Activated naive CD4-positive, alpha-beta T cell (primary cell): Measurements from ENCODE around the gene PRAMEF26.
"Not testable (repeated sequence)": the region's sequence is repeated elsewhere in the genome, so short reads cannot be mapped to it uniquely, and the experiment has no call there.

Experiments
- DNase-seq, 4 experiments: peaks; one replicate each; lab custom pipeline; 2025; lab: John Stamatoyannopoulos, UW

Gene PRAMEF26

DNA sequence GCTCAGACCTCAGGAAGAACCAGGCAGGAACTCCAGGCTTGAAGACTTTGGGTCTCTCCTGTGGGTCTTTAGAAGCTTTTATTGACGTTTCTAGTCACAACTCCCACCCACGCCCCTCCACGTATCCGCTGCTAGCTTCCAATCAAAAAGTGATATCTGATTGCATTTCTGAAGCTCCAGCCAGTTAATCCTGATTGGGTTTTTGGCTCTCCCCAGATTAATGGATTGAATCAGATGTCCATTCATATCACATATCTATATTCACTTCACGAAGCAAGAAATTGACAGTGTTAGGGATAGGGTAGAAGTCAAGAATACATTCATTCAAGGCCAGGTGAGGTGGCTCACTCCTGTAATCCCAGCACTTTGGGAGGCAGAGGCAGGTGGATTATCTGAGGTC, at the start of gene PRAMEF26:
TSS of gene PRAMEF26 (minus strand) at position 101 of the 400 bp plus-strand sequence. CDS start 2,914 bp downstream, outside the sequence.
- not testable (repeated sequence) for DNase-seq

DNA sequence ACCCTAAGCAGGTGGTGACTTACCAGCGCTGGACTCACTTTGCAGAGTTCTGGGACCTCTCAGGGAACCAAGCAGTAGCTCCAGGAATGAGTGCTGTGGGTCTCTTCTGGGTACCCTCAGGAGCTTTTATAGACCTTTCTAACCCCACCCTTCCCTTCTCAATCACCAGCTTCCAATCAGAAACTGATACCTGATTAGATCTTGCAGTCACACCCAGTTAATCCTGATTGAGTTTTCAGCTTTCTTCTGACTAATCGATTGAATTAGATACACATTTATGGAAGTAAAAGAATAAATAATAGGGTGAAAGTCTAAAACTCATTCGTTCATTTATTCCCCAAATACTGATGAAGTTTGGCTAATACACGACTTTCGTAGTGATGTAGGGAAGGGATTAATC, 45.5 kb upstream of the PRAMEF26 start, which contains the start of gene PRAMEF13:
TSS of gene PRAMEF13 (minus strand) at position 101 of the 400 bp plus-strand sequence. CDS start 1,820 bp downstream, outside the sequence.
- not testable (repeated sequence) for DNase-seq

DNA sequence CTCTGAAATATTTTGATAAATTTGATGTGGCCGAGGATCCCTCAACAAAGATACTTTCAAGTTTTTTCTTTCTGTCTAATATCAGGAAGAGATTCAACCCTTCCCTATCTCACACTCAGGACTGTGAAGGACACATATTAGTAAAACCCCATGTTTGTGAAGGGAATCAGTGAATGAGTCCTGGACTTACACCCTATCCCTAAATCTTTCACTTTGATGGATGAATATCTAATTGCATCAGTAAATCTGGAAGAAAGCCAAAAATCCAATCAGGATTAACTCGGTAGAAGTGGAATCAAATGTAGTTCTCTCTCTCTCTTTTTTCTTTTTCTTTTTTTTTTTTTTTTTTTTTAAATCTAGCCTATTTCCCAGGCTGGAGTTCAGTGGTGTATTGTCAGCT, 15.7 kb upstream of the PRAMEF26 start, which contains the start of gene PRAMEF9:
TSS of gene PRAMEF9 (plus strand) at position 301 of the 400 bp plus-strand sequence. CDS start 3,433 bp downstream, outside the sequence.
- DNase-seq: not testable (repeated sequence)

DNA sequence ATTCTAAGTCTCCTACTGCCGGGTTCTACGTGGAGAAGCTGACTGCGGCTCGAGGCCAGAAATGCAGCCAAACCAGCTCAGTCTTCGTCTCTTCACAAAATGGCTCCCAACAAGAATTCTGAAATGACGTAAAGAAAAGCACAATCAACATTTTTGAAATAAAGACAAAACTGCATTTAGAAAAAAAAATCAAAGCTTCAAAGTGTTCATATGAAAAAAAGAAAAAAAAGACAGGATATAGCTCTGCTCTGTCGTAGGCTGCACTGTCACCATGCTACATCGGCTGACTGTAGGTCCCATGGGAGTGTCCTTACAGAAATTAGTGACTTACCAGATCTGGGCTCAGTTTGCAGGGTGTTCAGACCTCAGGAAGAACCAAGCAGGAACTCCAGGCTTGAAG, 9.7 kb upstream of the PRAMEF26 start, which contains the start of gene HNRNPCL4:
TSS of gene HNRNPCL4 (minus strand) at position 101 of the 400 bp plus-strand sequence. CDS start 164 bp downstream, outside the sequence.
- DNase-seq: not testable (repeated sequence)

DNA sequence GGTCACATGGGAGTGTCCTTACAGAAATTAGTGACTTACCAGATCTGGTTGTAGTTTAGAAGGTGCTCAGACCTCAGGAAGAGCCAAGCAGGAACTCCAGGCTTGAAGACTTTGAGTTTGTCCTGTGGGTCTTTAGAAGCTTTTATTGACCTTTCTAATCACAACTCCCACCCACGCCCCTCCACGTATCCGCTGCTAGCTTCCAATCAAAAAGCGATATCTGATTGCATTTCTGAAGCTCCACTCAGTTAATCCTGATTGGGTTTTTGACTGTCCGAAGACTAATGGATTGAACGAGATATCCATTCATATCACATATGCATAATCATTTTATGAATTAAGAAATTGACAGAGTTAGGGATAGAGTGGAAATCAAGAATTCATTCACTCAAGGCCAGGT, 39.1 kb downstream of the PRAMEF26 start, which contains the start of gene HNRNPCL2:
TSS of gene HNRNPCL2 (minus strand) at position 101 of the 400 bp plus-strand sequence. CDS start 454 bp downstream, outside the sequence.
- DNase-seq: not testable (repeated sequence)
